Stomach (tissue), 4 donors: Measurements from ENCODE around the gene KCNH8.

Source experiments
- EP300 ChIP-seq: sonication (generic); formaldehyde crosslinking; IDR thresholded peaks from one replicate; pipeline ENCODE4 v1.6.1; 2017; ENCODE audit warnings: antibody characterized with exemption
- TF ChIP-seq, protein P1 (sequence below), 7 experiments: fragments of 450-650 bp in 4 of 7; fragments of 200-600 bp in 3 of 7; sonication (generic) in 3 of 7; IDR thresholded peaks; one replicate each; pipeline ENCODE4 v1.5.1; 2016 to 2019; ENCODE audit warnings: antibody characterized with exemption in 7 of 7, control low read depth in 2 of 7, mild to moderate bottlenecking in 1 of 7

DNA sequence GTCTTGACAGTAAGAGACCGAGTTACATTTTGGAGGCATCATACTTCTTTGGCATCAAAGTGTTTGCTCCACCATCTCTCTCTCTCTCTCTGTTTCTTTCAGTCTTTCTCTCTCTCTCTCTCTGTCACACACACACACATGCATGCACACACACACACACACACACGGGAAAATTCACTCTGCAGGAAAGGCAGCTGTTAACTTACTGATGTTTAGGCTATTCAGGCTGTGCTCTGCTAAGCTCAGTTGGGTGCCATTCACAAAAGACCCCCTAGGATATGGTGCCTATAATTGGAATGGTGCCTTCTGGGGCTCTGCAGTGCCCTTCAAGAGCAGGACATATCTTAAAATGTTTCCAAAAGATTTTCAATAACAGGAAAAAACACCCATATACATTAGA lies 78.2 kb downstream of the KCNH8 start:
- TF ChIP-seq, protein P1, sequence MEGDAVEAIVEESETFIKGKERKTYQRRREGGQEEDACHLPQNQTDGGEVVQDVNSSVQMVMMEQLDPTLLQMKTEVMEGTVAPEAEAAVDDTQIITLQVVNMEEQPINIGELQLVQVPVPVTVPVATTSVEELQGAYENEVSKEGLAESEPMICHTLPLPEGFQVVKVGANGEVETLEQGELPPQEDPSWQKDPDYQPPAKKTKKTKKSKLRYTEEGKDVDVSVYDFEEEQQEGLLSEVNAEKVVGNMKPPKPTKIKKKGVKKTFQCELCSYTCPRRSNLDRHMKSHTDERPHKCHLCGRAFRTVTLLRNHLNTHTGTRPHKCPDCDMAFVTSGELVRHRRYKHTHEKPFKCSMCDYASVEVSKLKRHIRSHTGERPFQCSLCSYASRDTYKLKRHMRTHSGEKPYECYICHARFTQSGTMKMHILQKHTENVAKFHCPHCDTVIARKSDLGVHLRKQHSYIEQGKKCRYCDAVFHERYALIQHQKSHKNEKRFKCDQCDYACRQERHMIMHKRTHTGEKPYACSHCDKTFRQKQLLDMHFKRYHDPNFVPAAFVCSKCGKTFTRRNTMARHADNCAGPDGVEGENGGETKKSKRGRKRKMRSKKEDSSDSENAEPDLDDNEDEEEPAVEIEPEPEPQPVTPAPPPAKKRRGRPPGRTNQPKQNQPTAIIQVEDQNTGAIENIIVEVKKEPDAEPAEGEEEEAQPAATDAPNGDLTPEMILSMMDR (IDR thresholded peaks at IDR 0.05): no peak
- TF ChIP-seq EP300: no peak
